ENCODE results near the gene TFEC.
"Not testable (repeated sequence)": the region's sequence is repeated elsewhere in the genome, so short reads cannot be mapped to it uniquely, and the experiment has no call there.

Gene TFEC

GRCh38 chr7:116064179-116064578 is 33.6 kb upstream of the TFEC start:
- Histone ChIP-seq H3K9me3 (ENCODE audit: control insufficient read depth, insufficient read depth, low read length) (no peaks in the 10 kb centered on the region; the same call in 1 of the 2 replicates), H3K27me3 (ENCODE audit: control insufficient read depth, low read length) (no peaks in the 10 kb centered on the region), H3K4me1 (ENCODE audit: control insufficient read depth, low read length) (no peaks in the 10 kb centered on the region), H3K27ac (ENCODE audit: low read depth, low read length) (no peak overlapping the region), H3K4me3 (ENCODE audit: low read length) (no peak overlapping the region), H3K4me2 (ENCODE audit: low read length) (no peak overlapping the region), H3F3A (ENCODE audit: control insufficient read depth, insufficient read depth) (no peaks in the 10 kb centered on the region), H3K79me2 (ENCODE audit: control insufficient read depth, low read length) (no peaks in the 10 kb centered on the region), H3K9me2 (replicated peaks; ENCODE audit: control insufficient read depth, low read length) (no peaks in the 10 kb centered on the region), H4K20me1 (ENCODE audit: control insufficient read depth, insufficient read depth, low read depth, low read length) (no peaks in the 10 kb centered on the region), H3K36me3 (ENCODE audit: control insufficient read depth, low read length) (no peaks in the 10 kb centered on the region)
- TF ChIP-seq EZH2phosphoT487 (IDR thresholded peaks at IDR 0.05; ENCODE audit: borderline replicate concordance, low read length): no peak
- TF ChIP-seq CTCF (IDR thresholded peaks at IDR 0.05; ENCODE audit: low read depth, low read length, poor library complexity, severe bottlenecking): no peak

GRCh38 chr7:116062666-116063065 is 32.1 kb upstream of the TFEC start:
- Histone ChIP-seq H4K20me1 (ENCODE audit: control insufficient read depth, insufficient read depth, low read depth, low read length) (no peaks in the 10 kb centered on the region), H3K4me3 (ENCODE audit: low read length) (no peak overlapping the region), H3K9me2 (replicated peaks; ENCODE audit: control insufficient read depth, low read length) (no peaks in the 10 kb centered on the region), H3K4me2 (ENCODE audit: low read length) (no peak overlapping the region), H3K36me3 (ENCODE audit: control insufficient read depth, low read length) (no peaks in the 10 kb centered on the region), H3F3A (ENCODE audit: control insufficient read depth, insufficient read depth) (no peaks in the 10 kb centered on the region), H3K4me1 (ENCODE audit: control insufficient read depth, low read length) (no peaks in the 10 kb centered on the region), H3K27ac (ENCODE audit: low read depth, low read length) (no peak overlapping the region), H3K79me2 (ENCODE audit: control insufficient read depth, low read length) (no peaks in the 10 kb centered on the region), H3K27me3 (ENCODE audit: control insufficient read depth, low read length) (no peaks in the 10 kb centered on the region), H3K9me3 (ENCODE audit: control insufficient read depth, insufficient read depth, low read length) (no peaks in the 10 kb centered on the region; the same call in 1 of the 2 replicates)
- TF ChIP-seq CTCF (IDR thresholded peaks at IDR 0.05; ENCODE audit: low read depth, low read length, poor library complexity, severe bottlenecking) (no peak), EZH2phosphoT487 (IDR thresholded peaks at IDR 0.05; ENCODE audit: borderline replicate concordance, low read length) (no peak)

GRCh38 chr7:116052006-116052405 is 21.4 kb upstream of the TFEC start:
- Histone ChIP-seq H3F3A (ENCODE audit: control insufficient read depth, insufficient read depth) (no peaks in the 10 kb centered on the region), H3K9me3 (ENCODE audit: control insufficient read depth, insufficient read depth, low read length) (no peaks in the 10 kb centered on the region), H3K79me2 (ENCODE audit: control insufficient read depth, low read length) (no peaks in the 10 kb centered on the region), H3K4me2 (ENCODE audit: low read length) (no peak overlapping the region), H3K4me3 (ENCODE audit: low read length) (no peak overlapping the region), H4K20me1 (ENCODE audit: control insufficient read depth, insufficient read depth, low read depth, low read length) (no peaks in the 10 kb centered on the region), H3K4me1 (ENCODE audit: control insufficient read depth, low read length) (no peaks in the 10 kb centered on the region), H3K9me2 (replicated peaks; ENCODE audit: control insufficient read depth, low read length) (no peaks in the 10 kb centered on the region), H3K36me3 (ENCODE audit: control insufficient read depth, low read length) (no peaks in the 10 kb centered on the region), H3K27me3 (ENCODE audit: control insufficient read depth, low read length) (no peaks in the 10 kb centered on the region), H3K27ac (ENCODE audit: low read depth, low read length) (no peak overlapping the region)
- no peak for TF ChIP-seq EZH2phosphoT487 (IDR thresholded peaks at IDR 0.05; ENCODE audit: borderline replicate concordance, low read length)
- TF ChIP-seq CTCF (IDR thresholded peaks at IDR 0.05; ENCODE audit: low read depth, low read length, poor library complexity, severe bottlenecking): no peak

- not testable (repeated sequence) for H3K4me3 ChIP-seq (ENCODE audit: low read length); H3K27ac ChIP-seq (ENCODE audit: low read depth, low read length); H3K4me2 ChIP-seq (ENCODE audit: low read length); H3K79me2 ChIP-seq (ENCODE audit: control insufficient read depth, low read length); H3K36me3 ChIP-seq (ENCODE audit: control insufficient read depth, low read length); H3K9me3 ChIP-seq (ENCODE audit: control insufficient read depth, insufficient read depth, low read length); H3K27me3 ChIP-seq (ENCODE audit: control insufficient read depth, low read length); H3K9me2 ChIP-seq (replicated peaks; ENCODE audit: control insufficient read depth, low read length); H4K20me1 ChIP-seq (ENCODE audit: control insufficient read depth, insufficient read depth, low read depth, low read length); H3F3A ChIP-seq (ENCODE audit: control insufficient read depth, insufficient read depth); H3K4me1 ChIP-seq (ENCODE audit: control insufficient read depth, low read length)
Observed at GRCh38 chr7:116047261-116047660, 16.7 kb upstream of the TFEC start.
